ENCODE results near the gene ADGRG3. TPM values are rescaled to one million over a fixed set of nuclear protein-coding genes. Genes with fewer than 3 reads are reported as not detected.

ADGRG3 gene
- total RNA-seq, 1 donor from 2014 or later: not detected

DNA sequence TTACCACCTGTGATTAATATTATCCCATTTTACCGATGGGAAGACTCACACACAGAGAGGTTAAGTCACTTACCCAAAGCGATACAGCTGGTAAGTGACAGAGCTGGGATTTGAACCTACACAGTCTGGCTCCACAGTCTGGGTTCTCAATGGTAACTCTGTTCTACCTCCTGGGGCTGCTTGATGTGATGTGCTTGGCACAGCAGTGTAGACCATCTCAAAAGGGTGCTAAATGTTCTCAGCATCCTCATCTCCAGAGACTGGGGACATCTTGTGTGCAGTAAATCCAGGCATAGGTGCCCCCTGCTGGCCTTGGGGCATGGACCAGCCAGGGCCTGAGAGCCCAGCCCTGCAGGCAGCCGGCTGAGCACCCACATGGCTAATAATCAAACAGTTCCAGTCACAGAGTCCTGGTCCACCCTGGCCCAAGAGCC is 52.1 kb downstream of the ADGRG3 start:
- no peak overlapping the region for H3K27ac Mint-ChIP-seq
- H3K4me2 ChIP-seq: no peak overlapping the region
- no peaks in the 10 kb centered on the region for H3K9me3 Mint-ChIP-seq
- H3K4me1 Mint-ChIP-seq: peaks cover 4% of the 10 kb centered on the region
- no peaks in the 10 kb centered on the region for H3K79me2 ChIP-seq (ENCODE audit: low read depth)
- no peaks in the 10 kb centered on the region for H3K36me3 ChIP-seq
- no peak overlapping the region for H3K4me3 Mint-ChIP-seq
- no peaks in the 10 kb centered on the region for H4K20me1 ChIP-seq (ENCODE audit: low read depth)
- no peaks in the 10 kb centered on the region for H3K27me3 ChIP-seq
- H2AFZ ChIP-seq (replicated peaks): no peak overlapping the region
- no peak overlapping the region for H3K9ac ChIP-seq
- H3K4me3 ChIP-seq: no peak overlapping the region
- no peaks in the 10 kb centered on the region for H3K9me3 ChIP-seq (ENCODE audit: low read depth)
- H3K4me1 ChIP-seq: no peaks in the 10 kb centered on the region
- peak; percentile 63 for DNase-seq (ENCODE audit: low spot score)
- no peaks in the 10 kb centered on the region for H3F3A ChIP-seq (ENCODE audit: low read depth)
- H3K36me3 Mint-ChIP-seq: no peaks in the 10 kb centered on the region
- TF ChIP-seq CTCF (IDR thresholded peaks at IDR 0.05) (peak; percentile 56), EZH2 (IDR thresholded peaks at IDR 0.05) (no peak), EZH2phosphoT487 (IDR thresholded peaks at IDR 0.05) (no peak)
- no peak overlapping the region for H3K27ac ChIP-seq
- peaks cover 9% of the 10 kb centered on the region for H3K27me3 Mint-ChIP-seq (ENCODE audit: insufficient read depth, low read depth)

DNA sequence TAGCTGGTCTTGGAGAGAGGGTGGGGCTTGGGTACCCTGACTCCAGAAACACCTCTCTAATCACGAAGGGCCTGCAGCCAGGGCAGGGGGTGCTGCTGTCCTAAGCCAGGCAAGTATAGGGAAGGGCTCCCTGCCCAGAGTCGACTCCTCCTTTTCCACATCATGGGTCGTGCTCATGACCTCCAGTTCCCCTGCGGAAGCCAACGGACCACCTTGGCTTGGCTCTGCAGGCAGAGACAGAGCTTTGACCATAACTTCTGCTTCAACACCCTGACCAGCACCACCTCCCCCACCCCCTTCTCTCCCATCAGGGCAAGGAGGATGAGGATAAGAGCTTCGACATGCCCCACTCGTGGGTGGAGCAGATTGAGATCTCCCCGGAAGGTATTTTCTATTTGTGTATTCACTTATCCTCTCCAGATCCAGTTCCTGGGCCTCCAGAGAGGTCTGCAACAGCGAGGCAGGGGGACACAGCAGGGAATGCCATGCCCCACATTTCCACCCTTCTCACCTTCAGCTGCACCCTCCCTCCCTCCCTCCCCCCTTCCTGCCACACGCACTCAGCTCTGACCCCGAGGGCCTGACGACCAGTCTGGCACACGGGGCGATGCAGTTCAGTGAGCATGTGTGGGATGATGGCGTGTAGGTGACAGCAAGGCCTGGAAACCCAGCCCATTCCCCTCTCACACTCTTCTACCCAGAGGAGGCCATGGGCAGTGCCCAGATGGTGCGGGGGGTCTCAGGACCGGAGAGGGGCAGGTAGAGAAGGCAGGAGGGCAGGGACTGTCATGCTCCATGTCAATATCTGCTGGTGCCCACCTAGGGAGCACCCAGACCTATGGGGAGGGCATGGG is 53.5 kb downstream of the ADGRG3 start:
- H3K4me3 ChIP-seq: no peak overlapping the region
- Mint-ChIP-seq H3K4me1 (peaks cover 4% of the 10 kb centered on the region), H3K36me3 (no peaks in the 10 kb centered on the region), H3K4me3 (peak overlapping the region; percentile 38), H3K27ac (no peak overlapping the region), H3K9me3 (no peaks in the 10 kb centered on the region), H3K27me3 (ENCODE audit: insufficient read depth, low read depth) (peaks cover 7% of the 10 kb centered on the region)
- H2AFZ ChIP-seq (replicated peaks): no peak overlapping the region
- H3K4me2 ChIP-seq: no peak overlapping the region
- H3K36me3 ChIP-seq: no peaks in the 10 kb centered on the region
- H3K27me3 ChIP-seq: no peaks in the 10 kb centered on the region
- H4K20me1 ChIP-seq (ENCODE audit: low read depth): no peaks in the 10 kb centered on the region
- H3F3A ChIP-seq (ENCODE audit: low read depth): no peaks in the 10 kb centered on the region
- H3K9me3 ChIP-seq (ENCODE audit: low read depth): no peaks in the 10 kb centered on the region
- H3K9ac ChIP-seq: no peak overlapping the region
- no peak overlapping the region for H3K27ac ChIP-seq
- no peak for DNase-seq (ENCODE audit: low spot score)
- H3K4me1 ChIP-seq: no peaks in the 10 kb centered on the region
- H3K79me2 ChIP-seq (ENCODE audit: low read depth): no peaks in the 10 kb centered on the region
- TF ChIP-seq EZH2 (IDR thresholded peaks at IDR 0.05) (no peak), EZH2phosphoT487 (IDR thresholded peaks at IDR 0.05) (no peak), CTCF (IDR thresholded peaks at IDR 0.05) (no peak)

- Mint-ChIP-seq H3K9me3 (no peaks in the 10 kb centered on the region), H3K36me3 (no peaks in the 10 kb centered on the region), H3K27ac (no peak overlapping the region), H3K27me3 (ENCODE audit: insufficient read depth, low read depth) (peaks cover 9% of the 10 kb centered on the region), H3K4me1 (peaks cover 4% of the 10 kb centered on the region), H3K4me3 (no peak overlapping the region)
- no peak overlapping the region for H3K27ac ChIP-seq
- no peak overlapping the region for H3K4me3 ChIP-seq
- H3K36me3 ChIP-seq: no peaks in the 10 kb centered on the region
- TF ChIP-seq CTCF (IDR thresholded peaks at IDR 0.05): no peak
- TF ChIP-seq EZH2phosphoT487 (IDR thresholded peaks at IDR 0.05): no peak
- no peak for DNase-seq (ENCODE audit: low spot score)
- H3K4me2 ChIP-seq: no peak overlapping the region
- no peak overlapping the region for H3K9ac ChIP-seq
- H3K9me3 ChIP-seq (ENCODE audit: low read depth): no peaks in the 10 kb centered on the region
- H3F3A ChIP-seq (ENCODE audit: low read depth): no peaks in the 10 kb centered on the region
- no peaks in the 10 kb centered on the region for H3K4me1 ChIP-seq
- H4K20me1 ChIP-seq (ENCODE audit: low read depth): no peaks in the 10 kb centered on the region
- no peaks in the 10 kb centered on the region for H3K79me2 ChIP-seq (ENCODE audit: low read depth)
- peak overlapping the region; percentile 15 for H2AFZ ChIP-seq (replicated peaks)
- no peaks in the 10 kb centered on the region for H3K27me3 ChIP-seq
Observed at GRCh38 chr16:57722210-57722499, 54.0 kb downstream of the ADGRG3 start.
